ENCODE data around the gene PRPSAP1. TPM values are rescaled to one million over a fixed set of nuclear protein-coding genes. Genes with fewer than 3 reads are reported as not detected.

PRPSAP1 gene
- polyA plus RNA-seq, 4 donors: 66.8 to 92.6 (median 80.1) TPM

DNA sequence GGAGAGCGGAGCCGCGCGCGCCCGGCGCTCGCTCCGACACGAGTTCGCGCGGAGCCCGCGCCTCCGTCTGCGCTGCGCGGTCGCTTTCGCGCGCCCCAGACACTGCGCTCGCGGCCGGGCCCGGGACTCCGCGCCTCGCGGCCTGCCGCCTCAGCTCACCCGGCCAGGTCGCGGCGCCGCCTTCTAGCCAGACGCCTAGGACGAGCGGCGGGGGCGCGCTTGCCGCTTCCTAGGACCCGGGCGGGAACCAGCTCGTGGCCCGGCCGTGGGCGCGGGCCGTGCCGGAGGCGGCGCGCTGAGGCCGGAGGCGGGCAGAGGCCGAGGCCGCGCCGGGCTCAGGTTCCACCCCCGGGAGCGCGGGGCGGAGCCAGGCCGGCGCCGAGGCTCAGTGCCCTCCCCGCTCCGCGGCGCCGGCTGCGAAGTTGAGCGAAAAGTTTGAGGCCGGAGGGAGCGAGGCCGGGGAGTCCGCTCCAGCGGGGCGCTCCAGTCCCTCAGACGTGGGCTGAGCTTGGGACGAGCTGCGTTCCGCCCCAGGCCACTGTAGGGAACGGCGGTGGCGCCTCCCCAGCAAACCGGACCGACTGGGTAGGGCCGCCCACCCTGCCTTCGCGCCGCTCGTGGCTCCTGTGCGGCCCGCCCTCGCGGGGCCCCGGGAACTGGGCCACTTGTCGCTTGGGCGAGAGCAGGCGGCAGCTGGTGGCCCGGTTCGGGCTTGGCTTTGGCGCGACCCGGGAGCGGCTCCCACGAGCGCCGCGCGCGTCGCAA, 30.7 kb upstream of the PRPSAP1 start, which contains the start of gene SPHK1:
Gene SPHK1 (plus strand): TSS at position 388 of the 765 bp plus-strand sequence. CDS start 1,036 bp downstream, outside the sequence.
- no peak for DNase-seq (ENCODE audit: low read depth in 4 of 4, low spot score in 3 of 4)

DNA sequence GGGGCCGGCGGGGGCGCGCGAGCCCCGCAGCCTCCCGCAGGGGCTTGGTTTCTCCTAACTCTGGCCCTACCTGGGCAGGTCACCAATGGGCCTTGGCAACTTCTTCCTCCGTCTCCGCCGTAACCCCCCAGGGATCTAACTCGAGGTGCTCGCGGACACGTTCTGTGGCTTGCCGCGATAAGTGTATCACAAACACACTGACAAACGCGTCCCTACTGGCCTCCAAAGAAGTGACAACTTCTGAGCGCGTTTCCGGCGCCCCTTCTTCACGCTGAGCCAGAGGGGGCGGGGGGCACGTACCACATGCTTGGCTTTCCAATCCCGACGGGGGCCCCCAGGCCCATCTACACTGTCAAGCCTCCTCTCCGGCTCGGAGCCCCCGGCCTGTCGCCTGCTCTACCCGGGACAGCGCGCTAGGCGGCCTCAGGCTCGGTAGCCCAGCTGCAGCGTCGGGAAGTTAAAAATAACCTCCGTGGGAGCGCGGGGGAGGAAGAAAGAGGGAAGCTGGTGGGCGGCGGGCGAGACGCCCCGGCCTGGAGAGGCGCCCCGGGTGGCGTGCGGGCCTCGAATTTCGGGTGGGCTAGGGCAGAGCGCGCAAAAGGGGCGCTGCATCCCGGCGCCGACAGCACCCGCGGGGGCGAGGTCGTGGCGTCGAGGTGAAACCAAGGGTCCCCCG, 30.0 kb upstream of the PRPSAP1 start:
- no peak for DNase-seq (ENCODE audit: low read depth in 4 of 4, low spot score in 3 of 4)

- no peak for DNase-seq (ENCODE audit: low read depth in 4 of 4, low spot score in 3 of 4)
Measured at GRCh38 chr17:76382803-76383545, 29.3 kb upstream of the PRPSAP1 start.

DNA sequence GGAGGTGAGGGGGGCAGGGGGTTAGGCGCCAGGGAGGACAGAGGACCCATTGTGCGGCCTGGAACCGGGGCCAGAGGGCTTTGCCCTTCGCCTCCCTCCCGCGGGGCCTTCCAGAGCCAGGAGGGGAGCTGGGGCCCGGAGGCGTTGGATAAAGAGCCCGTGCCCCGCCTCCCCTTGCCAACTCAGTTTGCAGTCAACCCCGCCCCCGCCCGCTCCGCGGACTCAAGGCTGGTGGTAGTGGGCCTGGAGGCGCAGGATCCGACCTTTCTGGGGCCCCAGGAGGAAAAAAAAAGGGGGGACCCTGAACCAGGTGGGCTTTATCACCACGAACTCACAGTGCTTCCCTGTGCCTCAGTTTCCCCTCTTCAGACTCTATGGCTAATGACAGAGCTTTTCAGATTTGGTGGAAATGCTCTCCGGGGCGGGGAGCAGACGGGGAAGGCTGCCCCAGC, 28.7 kb upstream of the PRPSAP1 start:
- DNase-seq (ENCODE audit: low read depth in 4 of 4, low spot score in 3 of 4): no peak

DNA sequence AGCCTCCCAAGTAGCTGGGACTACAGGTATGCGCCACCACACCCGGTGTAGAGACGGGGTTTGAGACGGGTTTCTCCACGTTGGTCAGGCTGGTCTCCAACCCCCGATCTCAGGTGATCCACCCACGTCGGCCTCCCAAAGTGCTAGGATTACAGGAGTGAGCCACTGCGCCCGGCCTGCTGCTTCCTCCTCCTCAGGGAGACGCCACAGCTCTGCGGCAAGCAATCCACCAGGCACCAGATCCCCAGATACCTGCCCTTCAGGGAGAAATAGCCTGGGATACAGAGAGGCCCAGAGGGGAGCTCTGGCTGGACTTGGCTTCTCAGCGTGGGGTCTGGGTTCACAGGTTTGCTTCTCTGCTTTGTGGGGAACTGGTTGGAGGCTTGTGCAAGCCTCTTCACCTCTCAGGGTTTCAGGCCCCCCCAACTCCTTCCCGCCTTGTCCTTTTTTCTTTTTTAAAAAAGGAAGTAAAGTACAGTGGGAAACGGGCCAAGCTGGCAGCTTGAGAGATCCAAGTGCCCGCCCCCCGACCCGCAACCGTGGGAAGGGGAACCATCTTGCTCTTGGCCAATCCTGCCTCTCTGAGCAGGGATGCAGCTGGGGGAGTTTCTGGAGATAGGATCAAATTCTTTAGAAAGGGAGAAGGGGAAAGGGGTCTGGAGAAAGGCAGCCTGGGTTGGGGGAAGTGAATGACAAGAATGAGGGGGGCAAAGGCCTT, 28.1 kb upstream of the PRPSAP1 start:
- no peak for DNase-seq (ENCODE audit: low read depth in 4 of 4, low spot score in 3 of 4)

- DNase-seq (ENCODE audit: low read depth in 4 of 4, low spot score in 3 of 4): no peak
Measured at GRCh38 chr17:76379646-76380376, 26.1 kb upstream of the PRPSAP1 start.

- DNase-seq (ENCODE audit: low read depth in 4 of 4, low spot score in 3 of 4): no peak
Measured at GRCh38 chr17:76379275-76379641, 25.5 kb upstream of the PRPSAP1 start.

GRCh38 chr17:76378548-76379274, 25.0 kb upstream of the PRPSAP1 start:
- DNase-seq (ENCODE audit: low read depth in 4 of 4, low spot score in 3 of 4): no peak

GRCh38 chr17:76376318-76377133, 22.8 kb upstream of the PRPSAP1 start:
- no peak for DNase-seq (ENCODE audit: low read depth in 4 of 4, low spot score in 3 of 4)

DNA sequence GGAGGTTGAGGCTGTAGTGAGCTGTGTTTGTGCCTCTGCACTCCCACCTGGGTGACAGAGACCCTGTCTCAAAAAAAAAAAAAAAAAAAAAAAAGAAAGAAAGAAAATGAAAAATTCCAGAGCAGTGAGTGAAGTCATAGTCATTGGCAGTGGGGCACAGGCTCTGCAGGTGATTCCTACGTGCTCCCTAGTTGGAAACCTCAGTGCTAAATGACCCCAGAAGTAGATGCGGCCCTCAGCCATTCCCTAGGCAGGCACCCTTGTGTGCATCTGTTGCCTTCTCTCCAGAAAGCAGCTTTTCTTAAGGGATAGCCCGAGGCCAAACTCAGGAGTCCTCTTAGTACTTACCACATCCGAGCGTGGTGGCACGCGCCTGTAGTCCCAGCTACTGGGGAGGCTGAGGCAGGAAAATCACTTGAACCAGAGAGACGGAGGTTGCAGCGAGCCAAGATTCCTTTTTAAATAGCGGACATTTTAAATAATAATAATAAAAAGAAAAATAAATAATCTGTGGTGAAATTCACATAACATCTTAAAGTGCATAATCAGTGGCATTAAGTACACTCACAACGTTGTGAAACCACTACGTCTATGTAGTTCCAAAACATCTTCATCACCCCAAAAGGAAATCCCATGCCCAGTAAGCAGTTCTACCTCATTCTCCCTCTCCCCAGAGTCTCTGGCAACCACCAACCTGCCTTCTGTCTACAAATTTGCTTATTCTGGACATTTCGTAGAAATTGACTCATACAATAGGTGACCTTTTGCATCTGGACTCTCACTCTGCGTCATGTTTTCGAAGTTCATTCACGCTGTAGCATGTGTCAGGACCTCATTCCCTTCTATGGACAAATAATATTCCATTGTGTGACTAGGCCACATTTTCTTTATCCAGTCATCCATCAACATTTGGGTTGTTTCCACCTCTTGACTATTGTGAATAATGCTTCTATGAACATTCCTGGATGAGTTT, 18.2 kb upstream of the PRPSAP1 start:
- DNase-seq (ENCODE audit: low read depth in 4 of 4, low spot score in 3 of 4): no peak

DNA sequence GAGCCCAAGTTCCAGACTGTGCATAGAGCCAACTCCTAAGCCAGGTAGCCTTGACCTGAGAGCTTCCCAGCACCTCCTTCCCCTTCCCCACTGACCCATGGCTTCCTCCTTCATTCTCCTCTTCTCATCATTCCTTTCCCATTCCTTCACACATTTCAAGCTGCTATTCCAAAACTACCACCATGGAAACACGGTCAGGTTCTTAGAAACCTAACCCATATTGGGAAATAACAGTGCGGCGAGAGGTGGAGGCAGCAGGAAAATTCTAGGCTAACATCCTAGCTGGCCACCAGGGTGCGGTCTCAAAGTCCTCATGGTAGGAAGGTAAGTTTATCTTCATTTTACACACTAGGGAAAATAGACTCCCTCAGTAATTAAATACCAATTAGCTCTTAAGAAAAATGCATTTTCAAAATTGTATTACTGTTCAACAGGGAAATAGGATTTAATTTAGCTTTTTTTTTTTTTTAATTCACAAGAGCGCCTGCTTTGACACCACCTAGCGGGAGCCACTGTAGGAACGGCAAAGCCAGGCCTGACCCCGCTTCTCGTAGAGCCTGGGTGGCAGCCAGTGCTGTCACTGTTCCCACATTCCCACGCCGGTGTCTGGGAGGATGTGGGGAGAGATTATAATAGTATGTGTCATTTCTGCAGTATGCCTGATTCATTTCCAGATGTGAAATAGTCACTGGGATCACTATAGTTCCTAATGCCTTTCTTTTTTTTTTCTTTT, 16.7 kb upstream of the PRPSAP1 start:
- DNase-seq (ENCODE audit: low read depth in 4 of 4, low spot score in 3 of 4): no peak

DNA sequence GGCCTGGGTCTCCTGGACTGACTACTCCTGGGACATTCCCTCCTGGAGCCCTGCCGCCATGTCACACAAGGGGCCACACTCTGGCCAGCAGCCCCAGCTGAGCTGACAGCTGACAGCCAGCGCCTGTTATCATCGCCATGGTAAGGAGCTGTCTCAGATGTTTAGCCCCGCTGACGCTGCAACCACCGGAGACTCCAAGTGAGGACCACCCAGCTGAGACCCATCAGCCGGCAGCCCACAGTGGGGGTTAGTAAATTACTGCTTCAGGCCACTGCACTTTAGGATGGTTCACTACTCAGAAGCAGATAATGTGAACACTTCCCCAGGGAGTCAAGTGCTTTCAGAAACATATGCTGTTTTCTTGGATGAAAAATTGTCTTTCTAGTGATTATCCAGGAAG, 16.1 kb upstream of the PRPSAP1 start:
- no peak for DNase-seq (ENCODE audit: low read depth in 4 of 4, low spot score in 3 of 4)

- DNase-seq (ENCODE audit: low read depth in 4 of 4, low spot score in 3 of 4): no peak
Measured at GRCh38 chr17:76369379-76369778, 15.7 kb upstream of the PRPSAP1 start.

- no peak for DNase-seq (ENCODE audit: low read depth in 4 of 4, low spot score in 3 of 4)
Measured at GRCh38 chr17:76368545-76368944, 14.8 kb upstream of the PRPSAP1 start.

- no peak for DNase-seq (ENCODE audit: low read depth in 4 of 4, low spot score in 3 of 4)
Measured at GRCh38 chr17:76367642-76368041, 13.9 kb upstream of the PRPSAP1 start.

- DNase-seq (ENCODE audit: low read depth in 4 of 4, low spot score in 3 of 4): no peak
Measured at GRCh38 chr17:76366247-76366646, 12.5 kb upstream of the PRPSAP1 start.

Data from left renal pelvis (tissue), 4 donors.